Astrocyte (in vitro differentiated cells and primary cell): Measurements from ENCODE around the gene SLC37A1. TPM values are rescaled to one million over a fixed set of nuclear protein-coding genes. Genes with fewer than 3 reads are reported as not detected.

Source experiments
- DNase-seq: peaks from one replicate; pipeline ENCODE4 v3.0.0-alpha.2; 2010; ENCODE audit warnings: low read depth
- FAIRE-seq: peaks from 2 replicates; lab custom pipeline; 2011; peaks lifted over from hg19 to GRCh38; lab: Jason Lieb, UNC
- H2AFZ ChIP-seq: 2 replicates; pipeline ENCODE4 v1.6.0; 2012; ENCODE audit warnings: low read depth, low read length, inconsistent platforms
- H3K27ac ChIP-seq: 2 replicates; pipeline ENCODE4 v1.5.1; 2011; ENCODE audit warnings: low read depth, low read length, inconsistent platforms
- H3K27me3 ChIP-seq: 2 replicates; pipeline ENCODE4 v1.6.0; 2011; ENCODE audit warnings: low read length, inconsistent platforms; ENCODE audit not compliant: insufficient read depth
- H3K36me3 ChIP-seq: 2 replicates; pipeline ENCODE4 v1.5.1; 2011; ENCODE audit warnings: low read length, inconsistent platforms; ENCODE audit not compliant: insufficient read depth
- H3K4me1 ChIP-seq: 2 replicates; pipeline ENCODE4 v1.5.1; 2011; ENCODE audit warnings: low read length, inconsistent platforms; ENCODE audit not compliant: insufficient read depth
- H3K4me2 ChIP-seq: 2 replicates; pipeline ENCODE4 v1.6.0; 2012; ENCODE audit warnings: low read length, inconsistent platforms
- H3K4me3 ChIP-seq: 2 replicates; pipeline ENCODE4 v1.5.1; 2011; ENCODE audit warnings: low read depth, mild to moderate bottlenecking, low read length, inconsistent platforms; ENCODE audit not compliant: insufficient read depth
- H3K79me2 ChIP-seq: 2 replicates; pipeline ENCODE4 v1.6.0; 2012; ENCODE audit warnings: mild to moderate bottlenecking, low read length, inconsistent platforms; ENCODE audit not compliant: insufficient read depth
- H3K9ac ChIP-seq: 2 replicates; pipeline ENCODE4 v1.6.0; 2012; ENCODE audit warnings: mild to moderate bottlenecking, low read length, inconsistent platforms
- H3K9me3 ChIP-seq: 2 replicates; pipeline ENCODE4 v1.5.1; 2012; ENCODE audit warnings: low read depth, mild to moderate bottlenecking, low read length, inconsistent platforms; ENCODE audit not compliant: insufficient read depth
- H4K20me1 ChIP-seq: 2 replicates; pipeline ENCODE4 v1.6.0; 2012; ENCODE audit warnings: low read length, inconsistent platforms; ENCODE audit not compliant: insufficient read depth
- H3K27ac Mint-ChIP-seq: one replicate; pipeline ENCODE4 v1.8.0; 2021; ENCODE audit warnings: mild to moderate bottlenecking, mixed read lengths; ENCODE audit not compliant: unreplicated experiment
- H3K27me3 Mint-ChIP-seq: one replicate; pipeline ENCODE4 v1.8.0; 2021; ENCODE audit warnings: low read depth, mixed read lengths; ENCODE audit not compliant: unreplicated experiment
- H3K36me3 Mint-ChIP-seq: one replicate; pipeline ENCODE4 v1.8.0; 2021; ENCODE audit warnings: low read depth, mixed read lengths; ENCODE audit not compliant: unreplicated experiment
- H3K4me1 Mint-ChIP-seq: one replicate; pipeline ENCODE4 v1.8.0; 2021; ENCODE audit warnings: low read depth, mixed read lengths; ENCODE audit not compliant: unreplicated experiment
- H3K4me3 Mint-ChIP-seq: one replicate; pipeline ENCODE4 v1.8.0; 2021; ENCODE audit warnings: mild to moderate bottlenecking, moderate library complexity, mixed read lengths; ENCODE audit not compliant: unreplicated experiment
- H3K9me3 Mint-ChIP-seq: one replicate; pipeline ENCODE4 v1.8.0; 2021; ENCODE audit warnings: mild to moderate bottlenecking, mixed read lengths; ENCODE audit not compliant: unreplicated experiment
- EZH2 ChIP-seq: IDR thresholded peaks from 2 replicates; pipeline ENCODE4 v1.6.1; 2012; ENCODE audit warnings: mild to moderate bottlenecking, low read length, inconsistent platforms; ENCODE audit not compliant: insufficient read depth
- total RNA-seq: library from RNA; stranded (reverse); gene quantifications from 2 replicates; pipeline ENCODE4 v1.2.1, GENCODE V29; 2021
- TF ChIP-seq, protein P1 (sequence below): IDR thresholded peaks from 2 replicates; pipeline ENCODE4 v1.5.1; 2011; ENCODE audit warnings: low read depth, mild to moderate bottlenecking, inconsistent platforms, low read length, moderate library complexity; ENCODE audit not compliant: insufficient read depth

Gene SLC37A1
- total RNA-seq, 1 donor from 2014 or later, result 6.9 TPM

GRCh38 chr21:42481169-42481568, 32.5 kb upstream of the SLC37A1 start:
- no peak for DNase-seq
- H3K9me3 ChIP-seq, result no peaks in the 10 kb centered on the region
- H3K9ac ChIP-seq, result no peak overlapping the region
- H3K36me3 ChIP-seq, result no peaks in the 10 kb centered on the region
- Mint-ChIP-seq H3K4me3 (no peak overlapping the region), H3K27me3 (peaks cover 11% of the 10 kb centered on the region), H3K36me3 (no peaks in the 10 kb centered on the region), H3K9me3 (peaks cover 3% of the 10 kb centered on the region), H3K27ac (no peak overlapping the region), H3K4me1 (peaks cover 2% of the 10 kb centered on the region)
- H3K4me3 ChIP-seq, result no peak overlapping the region
- no peak overlapping the region for H3K27ac ChIP-seq
- H2AFZ ChIP-seq, result no peak overlapping the region
- TF ChIP-seq, protein P1, sequence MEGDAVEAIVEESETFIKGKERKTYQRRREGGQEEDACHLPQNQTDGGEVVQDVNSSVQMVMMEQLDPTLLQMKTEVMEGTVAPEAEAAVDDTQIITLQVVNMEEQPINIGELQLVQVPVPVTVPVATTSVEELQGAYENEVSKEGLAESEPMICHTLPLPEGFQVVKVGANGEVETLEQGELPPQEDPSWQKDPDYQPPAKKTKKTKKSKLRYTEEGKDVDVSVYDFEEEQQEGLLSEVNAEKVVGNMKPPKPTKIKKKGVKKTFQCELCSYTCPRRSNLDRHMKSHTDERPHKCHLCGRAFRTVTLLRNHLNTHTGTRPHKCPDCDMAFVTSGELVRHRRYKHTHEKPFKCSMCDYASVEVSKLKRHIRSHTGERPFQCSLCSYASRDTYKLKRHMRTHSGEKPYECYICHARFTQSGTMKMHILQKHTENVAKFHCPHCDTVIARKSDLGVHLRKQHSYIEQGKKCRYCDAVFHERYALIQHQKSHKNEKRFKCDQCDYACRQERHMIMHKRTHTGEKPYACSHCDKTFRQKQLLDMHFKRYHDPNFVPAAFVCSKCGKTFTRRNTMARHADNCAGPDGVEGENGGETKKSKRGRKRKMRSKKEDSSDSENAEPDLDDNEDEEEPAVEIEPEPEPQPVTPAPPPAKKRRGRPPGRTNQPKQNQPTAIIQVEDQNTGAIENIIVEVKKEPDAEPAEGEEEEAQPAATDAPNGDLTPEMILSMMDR, result no peak
- no peak for TF ChIP-seq EZH2
- H4K20me1 ChIP-seq, result no peaks in the 10 kb centered on the region
- FAIRE-seq, result no peak
- no peaks in the 10 kb centered on the region for H3K4me1 ChIP-seq
- H3K79me2 ChIP-seq, result no peaks in the 10 kb centered on the region
- peaks cover 14% of the 10 kb centered on the region for H3K27me3 ChIP-seq
- H3K4me2 ChIP-seq, result no peak overlapping the region

DNA sequence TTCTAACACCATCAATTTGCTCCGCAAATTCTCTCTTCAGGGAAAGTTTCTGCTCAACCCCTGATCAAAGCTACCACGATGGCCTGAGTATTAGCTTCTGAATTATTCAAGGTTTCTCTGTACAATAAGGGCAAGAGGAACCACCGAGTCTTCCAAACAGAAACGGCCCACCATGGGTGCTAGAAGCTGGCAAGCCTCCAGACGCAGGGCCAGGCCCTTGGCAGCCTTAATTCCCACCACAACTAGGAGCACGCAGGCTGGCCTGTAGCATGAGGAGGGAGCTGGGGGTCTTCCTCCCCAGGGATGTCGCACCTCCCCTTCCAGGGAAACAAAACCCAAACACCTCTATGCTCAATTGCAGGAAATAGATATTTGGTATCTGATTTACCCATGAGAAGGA, 28.7 kb upstream of the SLC37A1 start:
- Histone ChIP-seq H3K27ac (no peak overlapping the region), H3K4me2 (no peak overlapping the region), H3K9me3 (no peaks in the 10 kb centered on the region), H4K20me1 (no peaks in the 10 kb centered on the region), H2AFZ (no peak overlapping the region), H3K36me3 (no peaks in the 10 kb centered on the region), H3K4me3 (no peak overlapping the region), H3K79me2 (no peaks in the 10 kb centered on the region), H3K4me1 (no peaks in the 10 kb centered on the region), H3K9ac (no peak overlapping the region), H3K27me3 (peaks cover 16% of the 10 kb centered on the region)
- H3K9me3 Mint-ChIP-seq, result peaks cover under 1% of the 10 kb centered on the region
- H3K27me3 Mint-ChIP-seq, result peaks cover 25% of the 10 kb centered on the region
- H3K4me3 Mint-ChIP-seq, result no peak overlapping the region
- H3K36me3 Mint-ChIP-seq, result no peaks in the 10 kb centered on the region
- FAIRE-seq (no peak), DNase-seq (no peak)
- no peak overlapping the region for H3K27ac Mint-ChIP-seq
- no peaks in the 10 kb centered on the region for H3K4me1 Mint-ChIP-seq
- TF ChIP-seq, protein P1, result no peak
- TF ChIP-seq EZH2, result no peak

GRCh38 chr21:42486072-42486471, 27.6 kb upstream of the SLC37A1 start:
- Histone ChIP-seq H4K20me1 (no peaks in the 10 kb centered on the region), H2AFZ (no peak overlapping the region), H3K9me3 (no peaks in the 10 kb centered on the region), H3K27ac (no peak overlapping the region), H3K79me2 (no peaks in the 10 kb centered on the region), H3K36me3 (no peaks in the 10 kb centered on the region), H3K4me1 (no peaks in the 10 kb centered on the region), H3K27me3 (peaks cover 16% of the 10 kb centered on the region), H3K4me3 (no peak overlapping the region), H3K9ac (no peak overlapping the region), H3K4me2 (no peak overlapping the region)
- TF ChIP-seq EZH2, result no peak
- TF ChIP-seq, protein P1, result no peak
- Mint-ChIP-seq H3K4me3 (no peak overlapping the region), H3K27me3 (peaks cover 26% of the 10 kb centered on the region), H3K27ac (no peak overlapping the region), H3K36me3 (no peaks in the 10 kb centered on the region), H3K4me1 (no peaks in the 10 kb centered on the region), H3K9me3 (peaks cover 2% of the 10 kb centered on the region)
- FAIRE-seq (no peak), DNase-seq (no peak)
